Vagina (tissue), 2 donors: ENCODE measurements around the gene HMGB2. TPM values are rescaled to one million over a fixed set of nuclear protein-coding genes. Genes with fewer than 3 reads are reported as not detected.
A peak's percentile ranks its signal among the peaks of the same experiment; 100 is the strongest.

ENCODE experiments used
- DNase-seq, 2 donors: peaks; one replicate each; pipeline ENCODE4 v3.0.0-alpha.2; 2017; ENCODE audit errors: extremely low spot score in 2 of 2
- H3K27ac ChIP-seq: fragments of 200-600 bp; sonication (generic); one replicate; pipeline ENCODE4 v1.5.1; 2019
- H3K27me3 ChIP-seq: fragments of 200-600 bp; sonication (generic); one replicate; pipeline ENCODE4 v1.5.1; 2019
- H3K36me3 ChIP-seq, 2 donors: fragments of 200-600 bp; sonication (generic); one replicate each; pipeline ENCODE4 v1.5.1; 2017 to 2019
- H3K4me1 ChIP-seq: fragments of 200-600 bp; sonication (generic); one replicate; pipeline ENCODE4 v1.5.1; 2019
- H3K4me3 ChIP-seq, 2 donors: fragments of 200-600 bp; sonication (generic); 1 replicate in 1 of 2; 2 replicates in 1 of 2; pipeline ENCODE4 v1.5.1; 2016 to 2019
- H3K9me3 ChIP-seq: fragments of 200-600 bp; sonication (generic); one replicate; pipeline ENCODE4 v1.5.1; 2019
- POLR2A ChIP-seq, 2 donors: fragments of 450-650 bp; IDR thresholded peaks; one replicate each; pipeline ENCODE4 v1.6.1; 2017; ENCODE audit warnings: antibody characterized with exemption in 2 of 2, mild to moderate bottlenecking in 2 of 2, moderate library complexity in 2 of 2
- POLR2AphosphoS5 ChIP-seq, 2 donors: sonication (generic); formaldehyde crosslinking; IDR thresholded peaks; one replicate each; pipeline ENCODE4 v1.9.0; 2017; ENCODE audit warnings: antibody characterized with exemption in 2 of 2, mild to moderate bottlenecking in 2 of 2, low read depth in 1 of 2; ENCODE audit not compliant: insufficient read depth in 1 of 2
- intact Hi-C: fragments of 100-400 bp; cut with DNase I; formaldehyde crosslinking; loops from one replicate; pipeline ENCODE4 v1.15.1; 2023
- total RNA-seq: library from RNA; depleted of rRNA; stranded (reverse); fragments of >200 nt; gene quantifications from one replicate; pipeline ENCODE4 v1.2.3, GENCODE V29; 2016
- TF ChIP-seq, protein P1 (sequence below), 3 experiments: fragments of 450-650 bp in 2 of 3; fragments of 200-600 bp in 1 of 3; sonication (generic) in 1 of 3; IDR thresholded peaks; one replicate each; pipeline ENCODE4 v1.5.1; 2017 to 2019; ENCODE audit warnings: antibody characterized with exemption in 3 of 3, mild to moderate bottlenecking in 2 of 3, moderate library complexity in 2 of 3

HMGB2 gene
- total RNA-seq, 1 donor from 2014 or later: 56.7 TPM

DNA sequence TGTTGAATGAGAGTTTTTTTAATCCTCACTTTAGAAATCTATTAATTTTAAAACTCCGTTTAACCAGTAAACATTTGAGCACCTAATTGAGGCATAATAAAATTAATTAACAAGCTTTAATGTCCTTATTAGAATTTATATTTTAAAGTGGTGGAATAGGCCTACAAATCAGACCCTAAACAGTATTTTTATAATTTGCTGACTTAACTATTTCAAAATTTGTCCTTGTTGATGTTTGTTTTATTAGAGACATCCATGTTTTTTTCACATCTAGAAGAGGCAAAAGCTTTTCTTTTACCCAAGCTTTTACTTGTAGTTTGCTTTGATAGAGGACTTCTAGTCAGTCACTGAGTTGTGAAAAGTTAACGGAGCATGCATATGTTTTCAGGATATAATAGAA lies 40.4 kb upstream of the HMGB2 start:
- Histone ChIP-seq H3K27ac (no peak overlapping the region), H3K4me3 (no peak overlapping the region)
- intact Hi-C loops: no loop called here

DNA sequence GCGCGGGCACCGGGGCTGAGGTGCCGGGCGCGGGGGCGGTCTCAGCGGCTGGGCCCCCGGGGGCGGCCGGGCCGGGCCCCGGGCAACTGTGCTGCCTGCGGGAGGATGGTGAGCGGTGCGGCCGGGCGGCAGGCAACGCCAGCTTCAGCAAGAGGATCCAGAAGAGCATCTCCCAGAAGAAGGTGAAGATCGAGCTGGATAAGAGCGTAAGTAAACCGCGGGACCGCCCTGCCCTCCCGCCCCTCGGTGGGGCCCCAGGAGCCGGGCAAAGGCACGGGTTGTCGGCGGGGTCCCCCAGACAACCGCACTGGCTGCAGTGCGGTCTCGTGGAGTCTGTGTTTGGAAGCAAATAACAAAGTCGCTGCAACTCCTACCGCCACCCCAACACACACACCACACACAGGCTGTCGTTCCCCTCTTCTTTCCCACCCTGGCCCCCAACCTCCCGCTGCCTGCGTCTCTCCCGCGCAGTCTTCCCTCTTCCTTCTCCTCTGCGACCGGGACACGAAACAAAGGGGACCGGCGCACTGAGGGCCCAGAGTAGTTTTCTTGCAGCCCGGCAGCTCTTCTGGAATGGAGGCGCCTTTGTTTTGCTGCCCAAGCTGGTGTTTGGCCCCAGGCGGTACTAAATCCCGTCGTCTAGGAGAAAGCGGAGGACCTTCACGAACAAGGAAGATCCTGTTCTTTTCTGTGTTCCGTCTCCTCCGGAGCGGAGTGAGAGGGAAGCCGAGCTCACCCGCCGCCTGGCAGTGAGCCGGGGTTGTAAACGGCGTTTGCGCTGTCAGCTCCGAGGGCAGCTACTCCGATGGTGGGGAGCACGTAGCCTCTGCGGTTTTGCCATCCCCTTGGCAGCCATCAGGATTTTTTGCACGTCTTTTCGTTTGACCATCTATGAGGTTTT lies 37.4 kb upstream of the HMGB2 start:
- peak in 1 of 2 donors; percentile 92 for DNase-seq
- H3K27ac ChIP-seq: peak overlapping the region; percentile 99
- H3K9me3 ChIP-seq: no peaks in the 10 kb centered on the region
- H3K27me3 ChIP-seq: no peaks in the 10 kb centered on the region
- peak overlapping the region; percentile 88 to 89 for H3K4me3 ChIP-seq
- no peaks in the 10 kb centered on the region for H3K36me3 ChIP-seq
- peak; percentile 61 to 69 for TF ChIP-seq POLR2AphosphoS5 (IDR thresholded peaks at IDR 0.05; ENCODE audit: insufficient read depth in 1 of 2, low read depth in 1 of 2)
- TF ChIP-seq, protein P1, sequence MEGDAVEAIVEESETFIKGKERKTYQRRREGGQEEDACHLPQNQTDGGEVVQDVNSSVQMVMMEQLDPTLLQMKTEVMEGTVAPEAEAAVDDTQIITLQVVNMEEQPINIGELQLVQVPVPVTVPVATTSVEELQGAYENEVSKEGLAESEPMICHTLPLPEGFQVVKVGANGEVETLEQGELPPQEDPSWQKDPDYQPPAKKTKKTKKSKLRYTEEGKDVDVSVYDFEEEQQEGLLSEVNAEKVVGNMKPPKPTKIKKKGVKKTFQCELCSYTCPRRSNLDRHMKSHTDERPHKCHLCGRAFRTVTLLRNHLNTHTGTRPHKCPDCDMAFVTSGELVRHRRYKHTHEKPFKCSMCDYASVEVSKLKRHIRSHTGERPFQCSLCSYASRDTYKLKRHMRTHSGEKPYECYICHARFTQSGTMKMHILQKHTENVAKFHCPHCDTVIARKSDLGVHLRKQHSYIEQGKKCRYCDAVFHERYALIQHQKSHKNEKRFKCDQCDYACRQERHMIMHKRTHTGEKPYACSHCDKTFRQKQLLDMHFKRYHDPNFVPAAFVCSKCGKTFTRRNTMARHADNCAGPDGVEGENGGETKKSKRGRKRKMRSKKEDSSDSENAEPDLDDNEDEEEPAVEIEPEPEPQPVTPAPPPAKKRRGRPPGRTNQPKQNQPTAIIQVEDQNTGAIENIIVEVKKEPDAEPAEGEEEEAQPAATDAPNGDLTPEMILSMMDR (IDR thresholded peaks at IDR 0.05): no peak
- intact Hi-C loops: no loop called here
- peaks cover 47% of the 10 kb centered on the region for H3K4me1 ChIP-seq

More for the DNA sequence above, 40.4 kb upstream of the HMGB2 start:
- Histone ChIP-seq H3K27me3 (no peaks in the 10 kb centered on the region), H3K4me1 (peaks cover 25% of the 10 kb centered on the region), H3K9me3 (no peaks in the 10 kb centered on the region), H3K36me3 (no peaks in the 10 kb centered on the region)
- TF ChIP-seq, protein P1 (IDR thresholded peaks at IDR 0.05): no peak
- TF ChIP-seq POLR2A (IDR thresholded peaks at IDR 0.05) (no peak), POLR2AphosphoS5 (IDR thresholded peaks at IDR 0.05; ENCODE audit: insufficient read depth in 1 of 2, low read depth in 1 of 2) (no peak)
- DNase-seq: no peak

DNA sequence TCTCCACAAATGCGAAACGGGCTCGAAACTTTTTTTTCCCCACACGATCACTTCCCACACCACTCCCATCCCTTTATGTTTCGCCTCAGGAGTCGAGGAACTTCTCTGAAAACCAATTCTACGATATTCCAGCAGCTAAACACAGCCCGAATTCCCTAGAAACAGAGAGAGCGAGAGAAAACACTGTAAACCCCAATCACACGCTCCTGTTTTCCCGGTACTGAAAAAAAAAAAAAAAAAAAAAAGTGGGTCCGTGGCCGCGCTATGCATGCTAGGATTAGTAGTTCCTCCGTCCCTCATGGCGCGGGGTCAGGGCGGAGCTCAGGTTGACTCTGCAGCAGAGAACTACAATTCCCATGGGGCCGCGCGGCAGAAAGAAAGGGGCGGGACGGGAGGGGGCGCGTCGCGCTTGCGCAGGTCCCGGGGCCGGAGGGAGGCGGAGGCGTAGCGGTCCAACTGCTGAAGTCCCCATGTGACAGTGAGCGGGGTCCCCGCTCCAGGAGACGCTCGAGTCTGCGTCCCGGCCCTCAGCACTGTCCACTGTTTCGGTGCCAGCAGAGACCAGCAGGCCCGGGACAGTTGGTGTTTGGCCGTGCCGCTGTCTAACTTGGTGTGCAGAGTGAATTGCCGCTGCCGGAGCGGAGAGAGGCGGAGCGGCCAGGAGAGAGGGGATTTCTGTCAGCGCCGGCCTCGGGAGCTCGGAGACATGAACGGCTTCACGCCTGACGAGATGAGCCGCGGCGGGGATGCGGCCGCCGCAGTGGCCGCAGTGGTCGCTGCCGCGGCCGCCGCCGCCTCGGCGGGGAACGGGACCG lies 36.5 kb upstream of the HMGB2 start, which contains the start of gene SAP30:
Gene SAP30, plus strand, starts transcription at position 478 of the 815 bp plus-strand sequence. Its CDS starts 229 bp downstream, at position 707.
- H3K4me1 ChIP-seq: peaks cover 47% of the 10 kb centered on the region
- TF ChIP-seq POLR2A (IDR thresholded peaks at IDR 0.05) (peak; percentile 36 to 99), POLR2AphosphoS5 (IDR thresholded peaks at IDR 0.05; ENCODE audit: insufficient read depth in 1 of 2, low read depth in 1 of 2) (peak; percentile 87 to 99)
- TF ChIP-seq, protein P1 (IDR thresholded peaks at IDR 0.05): no peak
- no peaks in the 10 kb centered on the region for H3K36me3 ChIP-seq
- H3K9me3 ChIP-seq: no peaks in the 10 kb centered on the region
- intact Hi-C loops: no loop called here
- peak within 1 kb of the TSS; percentile 99 for H3K27ac ChIP-seq
- peak within 1 kb of the TSS; percentile 88 to 89 for H3K4me3 ChIP-seq
- DNase-seq: peak; percentile 98 to 99
- no peaks in the 10 kb centered on the region for H3K27me3 ChIP-seq

DNA sequence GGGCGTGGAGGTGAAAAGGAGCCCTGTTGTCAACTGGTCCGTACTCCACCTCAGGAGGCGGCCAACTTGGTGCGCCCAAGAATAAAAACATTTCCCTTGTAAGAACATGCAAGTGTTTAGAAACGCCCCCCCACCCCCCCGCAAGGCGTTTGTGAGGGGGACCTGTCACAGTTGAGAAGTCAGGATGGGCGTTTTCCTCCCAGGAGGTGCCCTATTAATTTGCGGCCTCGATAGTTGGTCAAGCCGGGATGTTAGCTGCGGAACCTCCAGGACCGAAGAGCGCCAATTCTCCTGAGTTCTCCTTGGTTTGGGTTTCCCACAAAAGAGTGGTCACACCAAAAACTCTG lies 35.9 kb upstream of the HMGB2 start:
- H3K36me3 ChIP-seq: no peaks in the 10 kb centered on the region
- H3K4me1 ChIP-seq: peaks cover 47% of the 10 kb centered on the region
- no peaks in the 10 kb centered on the region for H3K27me3 ChIP-seq
- intact Hi-C loops: no loop called here
- peak overlapping the region; percentile 99 for H3K27ac ChIP-seq
- peak overlapping the region; percentile 62 to 89 for H3K4me3 ChIP-seq
- TF ChIP-seq POLR2A (IDR thresholded peaks at IDR 0.05): no peak
- TF ChIP-seq, protein P1 (IDR thresholded peaks at IDR 0.05): no peak
- TF ChIP-seq POLR2AphosphoS5 (IDR thresholded peaks at IDR 0.05; ENCODE audit: insufficient read depth in 1 of 2, low read depth in 1 of 2): no peak
- DNase-seq: peak in 1 of 2 donors; percentile 97
- H3K9me3 ChIP-seq: no peaks in the 10 kb centered on the region
